H9 (cell line): Measurements from ENCODE around the gene CFAP46. TPM values are rescaled to one million over a fixed set of nuclear protein-coding genes. Genes with fewer than 3 reads are reported as not detected.

Experiments
- DNase-seq: peaks from one replicate; pipeline ENCODE4 v3.0.0-alpha.2; 2017
- H2AFZ ChIP-seq: one replicate; pipeline ENCODE4 v1.6.1; 2013; ENCODE audit warnings: mild to moderate bottlenecking, low read length, control low read depth, moderate library complexity
- H2AK5ac ChIP-seq: 2 replicates; pipeline ENCODE4 v1.6.1; 2013; ENCODE audit warnings: low read length, control low read depth, mixed read lengths; ENCODE audit not compliant: insufficient read length
- H2BK120ac ChIP-seq: one replicate; pipeline ENCODE4 v1.6.1; 2013; ENCODE audit warnings: low read depth, mild to moderate bottlenecking, low read length, control low read depth, inconsistent platforms; ENCODE audit not compliant: poor library complexity, severe bottlenecking
- H2BK12ac ChIP-seq: 2 replicates; pipeline ENCODE4 v1.6.1; 2013; ENCODE audit warnings: low read length, control low read depth, mixed read lengths, low read depth; ENCODE audit not compliant: insufficient read length
- H2BK15ac ChIP-seq: 2 replicates; pipeline ENCODE4 v1.6.1; 2013; ENCODE audit warnings: low read depth, low read length, control low read depth
- H2BK20ac ChIP-seq: one replicate; pipeline ENCODE4 v1.6.1; 2013; ENCODE audit warnings: low read depth, mild to moderate bottlenecking, low read length, control low read depth, inconsistent platforms; ENCODE audit not compliant: poor library complexity, severe bottlenecking
- H2BK5ac ChIP-seq: 2 replicates; pipeline ENCODE4 v1.6.1; 2013; ENCODE audit warnings: low read length, control low read depth, mixed read lengths; ENCODE audit not compliant: insufficient read length
- H3K14ac ChIP-seq: 2 replicates; pipeline ENCODE4 v1.6.1; 2013; ENCODE audit warnings: low read length, control low read depth; ENCODE audit not compliant: insufficient read depth
- H3K18ac ChIP-seq: 2 replicates; pipeline ENCODE4 v1.6.1; 2013; ENCODE audit warnings: low read depth, mild to moderate bottlenecking, mixed read lengths, low read length, control low read depth; ENCODE audit not compliant: insufficient read length
- H3K23ac ChIP-seq: 2 replicates; pipeline ENCODE4 v1.6.1; 2013; ENCODE audit warnings: low read length, control low read depth, mixed read lengths, low read depth; ENCODE audit not compliant: insufficient read length
- H3K23me2 ChIP-seq: 2 replicates; pipeline ENCODE4 v1.6.1; 2013; ENCODE audit warnings: low read depth, mild to moderate bottlenecking, mixed read lengths, low read length, control low read depth; ENCODE audit not compliant: insufficient read length, poor library complexity, severe bottlenecking
- H3K27ac ChIP-seq: 2 replicates; pipeline ENCODE4 v1.5.1; 2013; ENCODE audit warnings: low read length, control low read depth, mixed read lengths, low read depth; ENCODE audit not compliant: insufficient read length
- H3K27me3 ChIP-seq: 2 replicates; pipeline ENCODE4 v1.6.1; 2013; ENCODE audit warnings: low read length, control low read depth, inconsistent platforms; ENCODE audit not compliant: insufficient read depth
- H3K4ac ChIP-seq: 2 replicates; pipeline ENCODE4 v1.6.1; 2013; ENCODE audit warnings: low read depth, mild to moderate bottlenecking, control low read depth, inconsistent platforms, low read length, moderate library complexity
- H3K4me1 ChIP-seq: 2 replicates; pipeline ENCODE4 v1.6.1; 2013; ENCODE audit warnings: low read length, control low read depth, inconsistent platforms; ENCODE audit not compliant: insufficient read depth
- H3K4me2 ChIP-seq: 2 replicates; pipeline ENCODE4 v1.6.1; 2013; ENCODE audit warnings: low read length, control low read depth, mixed read lengths; ENCODE audit not compliant: insufficient read length, insufficient read depth
- H3K56ac ChIP-seq: 2 replicates; pipeline ENCODE4 v1.6.1; 2013; ENCODE audit warnings: low read depth, mild to moderate bottlenecking, mixed read lengths, low read length, control low read depth; ENCODE audit not compliant: insufficient read length
- H3K79me1 ChIP-seq: 2 replicates; pipeline ENCODE4 v1.6.1; 2013; ENCODE audit warnings: low read depth, mild to moderate bottlenecking, moderate library complexity, low read length, control low read depth, inconsistent platforms; ENCODE audit not compliant: insufficient read depth, poor library complexity, severe bottlenecking
- H3K79me2 ChIP-seq: 2 replicates; pipeline ENCODE4 v1.6.1; 2013; ENCODE audit warnings: low read length, control low read depth, inconsistent platforms; ENCODE audit not compliant: insufficient read depth
- H3K9ac ChIP-seq: 2 replicates; pipeline ENCODE4 v1.6.1; 2013; ENCODE audit warnings: low read length, control low read depth, mixed read lengths; ENCODE audit not compliant: insufficient read length; ENCODE audit errors: extremely low read depth
- H3K9me3 ChIP-seq: one replicate; pipeline ENCODE4 v1.6.1; 2013; ENCODE audit warnings: low read depth, low read length, inconsistent platforms; ENCODE audit not compliant: control insufficient read depth
- H3T11ph ChIP-seq: one replicate; pipeline ENCODE4 v1.6.1; 2013; ENCODE audit warnings: mild to moderate bottlenecking, low read length, control low read depth, inconsistent platforms
- H4K20me1 ChIP-seq: one replicate; pipeline ENCODE4 v1.6.1; 2013; ENCODE audit not compliant: control insufficient read depth, insufficient read length, insufficient read depth
- H4K5ac ChIP-seq: 2 replicates; pipeline ENCODE4 v1.6.1; 2013; ENCODE audit warnings: low read depth, mild to moderate bottlenecking, mixed read lengths, low read length, control low read depth; ENCODE audit not compliant: insufficient read length
- H4K8ac ChIP-seq: replicated peaks from 2 replicates; pipeline ENCODE4 v1.6.1; 2013; ENCODE audit warnings: low read length, control low read depth, mixed read lengths, low read depth; ENCODE audit not compliant: insufficient read length
- H4K91ac ChIP-seq: 2 replicates; pipeline ENCODE4 v1.6.1; 2013; ENCODE audit warnings: low read depth, mild to moderate bottlenecking, moderate library complexity, mixed read lengths, low read length, control low read depth; ENCODE audit not compliant: insufficient read length
- H3K27ac Mint-ChIP-seq, 3 experiments: 2 replicates in 2 of 3; 3 replicates in 1 of 3; pipeline ENCODE4 v1.8.0; 2020 to 2021; ENCODE audit warnings: mixed read lengths in 3 of 3, mild to moderate bottlenecking in 1 of 3, moderate library complexity in 1 of 3
- H3K27me3 Mint-ChIP-seq: 2 replicates; pipeline ENCODE4 v1.8.0; 2021; ENCODE audit warnings: low read depth, mild to moderate bottlenecking, moderate library complexity, mixed read lengths
- H3K36me3 Mint-ChIP-seq, 3 experiments: 2 replicates in 2 of 3; 3 replicates in 1 of 3; pipeline ENCODE4 v1.8.0; 2020 to 2021; ENCODE audit warnings: low read depth in 3 of 3, mixed read lengths in 3 of 3; ENCODE audit not compliant: insufficient read depth in 1 of 3
- H3K4me1 Mint-ChIP-seq, 2 experiments: 2 replicates each; pipeline ENCODE4 v1.8.0; 2020; ENCODE audit warnings: mixed read lengths in 2 of 2
- H3K4me3 Mint-ChIP-seq, 2 experiments: 2 replicates in 1 of 2; 3 replicates in 1 of 2; pipeline ENCODE4 v1.8.0; 2020 to 2021; ENCODE audit warnings: mild to moderate bottlenecking in 2 of 2, mixed read lengths in 2 of 2, moderate library complexity in 1 of 2
- H3K9me3 Mint-ChIP-seq, 2 experiments: 2 replicates in 1 of 2; 3 replicates in 1 of 2; pipeline ENCODE4 v1.8.0; 2020; ENCODE audit warnings: mild to moderate bottlenecking in 2 of 2, mixed read lengths in 2 of 2, moderate library complexity in 1 of 2
- WGBS: extraction: QIAGEN DNeasy Blood & Tissue Kit; methylation state at CpG from one replicate; pipeline ENCODE4 v1.1.7; 2013; ENCODE audit warnings: missing lambda C conversion rate, low lambda C conversion rate, mixed read lengths; ENCODE audit not compliant: insufficient read length; ENCODE audit errors: extremely low coverage; 5-methylcytosine and 5-hydroxymethylcytosine counted together
- total RNA-seq: library from RNA; stranded (reverse); gene quantifications from 2 replicates; pipeline ENCODE4 v1.2.1, GENCODE V29; 2021
- TF ChIP-seq, protein P1 (sequence below): fragments of 200-600 bp; sonication (generic); conservative IDR thresholded peaks from 3 replicates; pipeline ENCODE4 v1.8.0; 2021; ENCODE audit warnings: antibody characterized with exemption, mild to moderate bottlenecking

Gene CFAP46
- total RNA-seq, 1 experiment from 2014 or later = 3.1 TPM

GRCh38 chr10:132870426-132870825 is 71.9 kb downstream of the CFAP46 start:
- Histone ChIP-seq H3K79me1 (no peaks in the 10 kb centered on the region), H3K18ac (no peak overlapping the region), H3K27ac (no peak overlapping the region), H3K9me3 (peaks cover 4% of the 10 kb centered on the region), H2BK120ac (no peak overlapping the region), H3K9ac (no peak overlapping the region), H3K4me1 (no peaks in the 10 kb centered on the region), H2BK15ac (no peak overlapping the region), H2AFZ (no peak overlapping the region), H3K4me2 (no peak overlapping the region), H2BK5ac (no peak overlapping the region), H2AK5ac (no peak overlapping the region), H3T11ph (no peak overlapping the region), H4K20me1 (no peaks in the 10 kb centered on the region), H3K4ac (no peak overlapping the region), H3K27me3 (no peaks in the 10 kb centered on the region), H4K91ac (no peak overlapping the region), H3K79me2 (no peaks in the 10 kb centered on the region), H3K14ac (no peak overlapping the region), H2BK20ac (no peak overlapping the region), H3K56ac (no peak overlapping the region), H4K8ac (no peak overlapping the region), H2BK12ac (no peak overlapping the region), H3K23me2 (no peaks in the 10 kb centered on the region), H3K23ac (no peak overlapping the region), H4K5ac (no peak overlapping the region)
- TF ChIP-seq, protein P1, sequence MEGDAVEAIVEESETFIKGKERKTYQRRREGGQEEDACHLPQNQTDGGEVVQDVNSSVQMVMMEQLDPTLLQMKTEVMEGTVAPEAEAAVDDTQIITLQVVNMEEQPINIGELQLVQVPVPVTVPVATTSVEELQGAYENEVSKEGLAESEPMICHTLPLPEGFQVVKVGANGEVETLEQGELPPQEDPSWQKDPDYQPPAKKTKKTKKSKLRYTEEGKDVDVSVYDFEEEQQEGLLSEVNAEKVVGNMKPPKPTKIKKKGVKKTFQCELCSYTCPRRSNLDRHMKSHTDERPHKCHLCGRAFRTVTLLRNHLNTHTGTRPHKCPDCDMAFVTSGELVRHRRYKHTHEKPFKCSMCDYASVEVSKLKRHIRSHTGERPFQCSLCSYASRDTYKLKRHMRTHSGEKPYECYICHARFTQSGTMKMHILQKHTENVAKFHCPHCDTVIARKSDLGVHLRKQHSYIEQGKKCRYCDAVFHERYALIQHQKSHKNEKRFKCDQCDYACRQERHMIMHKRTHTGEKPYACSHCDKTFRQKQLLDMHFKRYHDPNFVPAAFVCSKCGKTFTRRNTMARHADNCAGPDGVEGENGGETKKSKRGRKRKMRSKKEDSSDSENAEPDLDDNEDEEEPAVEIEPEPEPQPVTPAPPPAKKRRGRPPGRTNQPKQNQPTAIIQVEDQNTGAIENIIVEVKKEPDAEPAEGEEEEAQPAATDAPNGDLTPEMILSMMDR = no peak
- Mint-ChIP-seq H3K4me1 (peaks cover 0 to 2% of the 10 kb centered on the region in 2 experiments; a peak in 1 of 4 replicates), H3K9me3 (peaks cover 16 to 18% of the 10 kb centered on the region in 2 experiments), H3K27ac (no peak overlapping the region; a peak in 1 of 7 replicates), H3K4me3 (no peak overlapping the region), H3K27me3 (peaks cover 11% of the 10 kb centered on the region; the same call in 1 of the 2 replicates), H3K36me3 (peaks cover 3 to 5% (median 5%) of the 10 kb centered on the region in 3 experiments; a peak in 6 of 7 replicates)
- no CpG with 5 or more reads among the region's 13 CpGs for WGBS
- DNase-seq = peak; percentile 14
